Lower leg skin (tissue), 3 donors: ENCODE results near the gene CTRL.

Source experiments
- CTCF ChIP-seq, 3 donors: fragments of 450-650 bp; IDR thresholded peaks; one replicate each; pipeline ENCODE4 v1.5.1; 2016; ENCODE audit warnings: antibody characterized with exemption in 3 of 3, mild to moderate bottlenecking in 3 of 3, moderate library complexity in 2 of 3
- POLR2A ChIP-seq, 2 donors: fragments of 450-650 bp; IDR thresholded peaks; one replicate each; pipeline ENCODE4 v1.6.1; 2016 to 2017; ENCODE audit warnings: antibody characterized with exemption in 2 of 2, mild to moderate bottlenecking in 1 of 2, moderate library complexity in 1 of 2

GRCh38 chr16:67926181-67926750 is 5.4 kb downstream of the CTRL start:
- TF ChIP-seq POLR2A (IDR thresholded peaks at IDR 0.05): no peak
- TF ChIP-seq CTCF (IDR thresholded peaks at IDR 0.05): no peak
